ENCODE data around the gene STOX1.
"Not testable (repeated sequence)": the region's sequence is repeated elsewhere in the genome, so short reads cannot be mapped to it uniquely, and the experiment has no call there.

GRCh38 chr10:68940917-68941316 lies 113.6 kb downstream of the STOX1 start:
- not testable (repeated sequence) for TF ChIP-seq POLR2A (IDR thresholded peaks at IDR 0.05); POLR2AphosphoS5 (IDR thresholded peaks at IDR 0.05); CTCF (IDR thresholded peaks at IDR 0.05 in 8 of 11, conservative IDR thresholded peaks at IDR 0.05 in 3 of 11)

Measured in spleen (tissue), 7 donors.